PC-9 (cell line): ENCODE results near the gene SRPX. TPM values are rescaled to one million over a fixed set of nuclear protein-coding genes. Genes with fewer than 3 reads are reported as not detected.

ENCODE experiments used
- BruUV-seq: library from RNA; stranded (reverse); fragments of 400-500 nt; replicated peaks from 2 replicates; lab custom pipeline; 2021; lab: Mats Ljungman, UMichigan
- CTCF ChIA-PET: fragments of 300-600 bp; sonication (Branson Sonifier 250); formaldehyde crosslinking; loops from one replicate; lab custom pipeline; 2022; ENCODE audit warnings: antibody characterized with exemption; lab: Charles Lee
- POLR2A ChIA-PET: fragments of 300-600 bp; sonication (Branson Sonifier 250); formaldehyde crosslinking; loops from one replicate; lab custom pipeline; 2022; ENCODE audit warnings: antibody characterized with exemption; ENCODE audit not compliant: unreplicated experiment; lab: Charles Lee
- DNase-seq, 2 experiments: peaks; one replicate each; pipeline versions ENCODE4 v3.0.0 to v3.0.0-alpha.2; 2015 to 2022; ENCODE audit warnings: mixed read lengths in 1 of 2
- H2AFZ ChIP-seq: fragments of 200-600 bp; sonication (generic); 2 replicates; pipeline ENCODE4 v1.8.1; 2017; ENCODE audit warnings: antibody characterized with exemption
- H3F3A ChIP-seq: fragments of 200-600 bp; sonication (generic); 2 replicates; pipeline ENCODE4 v1.8.1; 2017; ENCODE audit warnings: antibody characterized with exemption, mild to moderate bottlenecking, low read depth; ENCODE audit not compliant: insufficient read depth
- H3K27ac ChIP-seq: fragments of 200-600 bp; sonication (generic); 2 replicates; pipeline ENCODE4 v1.6.1; 2016; ENCODE audit warnings: mixed run types
- H3K27me3 ChIP-seq: fragments of 200-600 bp; sonication (generic); 2 replicates; pipeline ENCODE4 v1.6.1; 2016; ENCODE audit warnings: low read depth, mixed run types; ENCODE audit not compliant: insufficient read depth
- H3K36me3 ChIP-seq: fragments of 200-600 bp; sonication (generic); 2 replicates; pipeline ENCODE4 v1.6.1; 2016; ENCODE audit warnings: low read depth, mixed run types
- H3K4me1 ChIP-seq: fragments of 200-600 bp; sonication (generic); replicated peaks from 2 replicates; pipeline ENCODE4 v1.6.1; 2016; ENCODE audit warnings: mixed run types; ENCODE audit not compliant: insufficient read depth
- H3K4me2 ChIP-seq: fragments of 200-600 bp; sonication (generic); 2 replicates; pipeline ENCODE4 v1.6.1; 2017; ENCODE audit warnings: mixed run types
- H3K4me3 ChIP-seq: fragments of 200-600 bp; sonication (generic); 2 replicates; pipeline ENCODE4 v1.6.1; 2016; ENCODE audit warnings: mixed run types
- H3K79me2 ChIP-seq: fragments of 200-600 bp; sonication (generic); 2 replicates; pipeline ENCODE4 v1.6.1; 2017; ENCODE audit warnings: low read depth, mixed run types
- H3K9me2 ChIP-seq: fragments of 200-600 bp; sonication (generic); 2 replicates; pipeline ENCODE4 v1.8.1; 2017; ENCODE audit warnings: mild to moderate bottlenecking; ENCODE audit not compliant: insufficient read depth
- H3K9me3 ChIP-seq: fragments of 200-600 bp; sonication (generic); 2 replicates; pipeline ENCODE4 v1.8.1; 2016; ENCODE audit warnings: low read depth; ENCODE audit not compliant: insufficient read depth
- H4K20me1 ChIP-seq: fragments of 200-600 bp; sonication (generic); 2 replicates; pipeline ENCODE4 v1.8.1; 2017; ENCODE audit not compliant: insufficient read depth
- CTCF ChIP-seq: fragments of 200-600 bp; sonication (generic); conservative IDR thresholded peaks from 2 replicates; pipeline ENCODE4 v1.6.1; 2017; ENCODE audit warnings: mixed run types, antibody characterized with exemption, mild to moderate bottlenecking, moderate library complexity
- EZH2 ChIP-seq: fragments of 200-600 bp; sonication (generic); IDR thresholded peaks from 2 replicates; pipeline ENCODE4 v1.8.0; 2017; ENCODE audit warnings: antibody characterized with exemption, low read depth
- intact Hi-C: fragments of 100-400 bp; cut with micrococcal nuclease; formaldehyde crosslinking; loops from one replicate; pipeline ENCODE4 v1.10.0; 2022; ENCODE audit not compliant: unreplicated experiment
- total RNA-seq: library from RNA; stranded (reverse); gene quantifications from 2 replicates; pipeline ENCODE4 v1.2.3, GENCODE V29; 2021

Gene SRPX
- total RNA-seq, 1 experiment from 2014 or later: not detected

DNA sequence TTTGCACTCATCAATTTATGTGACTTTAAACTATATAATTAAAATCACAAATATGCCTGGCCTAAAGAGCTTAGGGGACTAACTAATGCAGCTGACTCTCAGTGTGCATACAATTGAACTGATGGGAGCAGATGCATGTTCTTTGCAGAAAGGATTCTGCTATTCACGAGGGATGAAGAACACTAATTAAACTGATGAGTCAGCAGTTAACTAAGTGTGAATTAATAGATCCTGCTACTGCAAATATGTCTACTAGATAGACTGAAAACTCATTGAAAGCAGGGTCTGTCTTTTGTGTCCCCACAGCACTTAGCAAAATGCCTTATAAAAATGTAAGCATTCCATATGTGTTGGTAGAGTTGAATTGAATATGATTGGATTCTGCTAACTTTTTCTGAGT, 104.0 kb downstream of the SRPX start:
- Histone ChIP-seq H3K9me2 (no peaks in the 10 kb centered on the region), H3K4me2 (no peak overlapping the region), H3K27me3 (no peaks in the 10 kb centered on the region), H3K27ac (no peak overlapping the region), H3K79me2 (no peaks in the 10 kb centered on the region), H4K20me1 (no peaks in the 10 kb centered on the region), H3K9me3 (no peaks in the 10 kb centered on the region), H3K4me1 (no peaks in the 10 kb centered on the region), H3K36me3 (no peaks in the 10 kb centered on the region), H3F3A (no peaks in the 10 kb centered on the region), H3K4me3 (no peak overlapping the region), H2AFZ (no peak overlapping the region)
- no TSS peak for BruUV-seq
- intact Hi-C loops: no loop called here
- ChIA-PET CTCF (no interaction called here), POLR2A (no interaction called here)
- no peak for TF ChIP-seq EZH2
- no peak for DNase-seq

- H3K4me1 ChIP-seq: no peaks in the 10 kb centered on the region
- TF ChIP-seq EZH2: no peak
- no peak for TF ChIP-seq CTCF
- no peak overlapping the region for H3K27ac ChIP-seq
- no peaks in the 10 kb centered on the region for H3K9me2 ChIP-seq
- no peaks in the 10 kb centered on the region for H3K79me2 ChIP-seq
- intact Hi-C loops: no loop called here
- no peak overlapping the region for H2AFZ ChIP-seq
- POLR2A ChIA-PET: no interaction called here
- H3F3A ChIP-seq: no peaks in the 10 kb centered on the region
- no peak for DNase-seq
- H3K36me3 ChIP-seq: no peaks in the 10 kb centered on the region
- CTCF ChIA-PET: no interaction called here
- no peaks in the 10 kb centered on the region for H3K9me3 ChIP-seq
- BruUV-seq: no TSS peak
- H3K4me3 ChIP-seq: no peak overlapping the region
- H3K4me2 ChIP-seq: no peak overlapping the region
- H3K27me3 ChIP-seq: no peaks in the 10 kb centered on the region
- H4K20me1 ChIP-seq: no peaks in the 10 kb centered on the region
Observed at GRCh38 chrX:38112566-38112965, 108.1 kb downstream of the SRPX start.

- H3K4me3 ChIP-seq: no peak overlapping the region
- no TSS peak for BruUV-seq
- no peak overlapping the region for H3K4me2 ChIP-seq
- H4K20me1 ChIP-seq: no peaks in the 10 kb centered on the region
- no peak for DNase-seq
- no peak overlapping the region for H2AFZ ChIP-seq
- no peaks in the 10 kb centered on the region for H3K4me1 ChIP-seq
- no peak overlapping the region for H3K27ac ChIP-seq
- no peaks in the 10 kb centered on the region for H3K79me2 ChIP-seq
- H3K9me3 ChIP-seq: no peaks in the 10 kb centered on the region
- ChIA-PET POLR2A (no interaction called here), CTCF (no interaction called here)
- no peaks in the 10 kb centered on the region for H3K27me3 ChIP-seq
- no peaks in the 10 kb centered on the region for H3F3A ChIP-seq
- intact Hi-C loops: no loop called here
- TF ChIP-seq CTCF: no peak
- TF ChIP-seq EZH2: no peak
- no peaks in the 10 kb centered on the region for H3K36me3 ChIP-seq
- no peaks in the 10 kb centered on the region for H3K9me2 ChIP-seq
Observed at GRCh38 chrX:38111196-38111595, 109.5 kb downstream of the SRPX start.

DNA sequence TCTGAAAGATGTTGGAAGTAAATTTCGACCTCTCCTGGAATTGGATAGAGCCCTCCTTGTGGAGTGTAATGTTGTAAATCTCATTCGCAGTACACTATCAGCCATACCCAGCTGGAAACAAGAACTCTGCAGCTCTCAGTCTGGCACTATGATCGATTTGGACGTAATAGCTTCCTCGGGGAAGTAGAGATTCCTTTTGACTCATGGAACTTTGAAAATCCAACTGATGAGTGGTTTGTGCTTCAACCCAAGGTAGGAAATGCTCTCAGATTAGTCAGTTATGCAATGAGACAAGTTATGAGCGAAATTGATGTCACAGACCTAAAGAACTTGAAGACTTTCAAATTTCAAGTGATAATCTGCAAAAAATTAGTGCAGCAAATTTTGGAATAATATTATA, 110.4 kb downstream of the SRPX start:
- no peaks in the 10 kb centered on the region for H3K79me2 ChIP-seq
- intact Hi-C loops: no loop called here
- H3K27me3 ChIP-seq: no peaks in the 10 kb centered on the region
- TF ChIP-seq EZH2 (no peak), CTCF (no peak)
- DNase-seq: no peak
- no peaks in the 10 kb centered on the region for H4K20me1 ChIP-seq
- no peaks in the 10 kb centered on the region for H3K9me3 ChIP-seq
- H3K9me2 ChIP-seq: no peaks in the 10 kb centered on the region
- H3K4me1 ChIP-seq: no peaks in the 10 kb centered on the region
- no TSS peak for BruUV-seq
- H3K4me3 ChIP-seq: no peak overlapping the region
- ChIA-PET CTCF (no interaction called here), POLR2A (no interaction called here)
- no peak overlapping the region for H3K27ac ChIP-seq
- no peaks in the 10 kb centered on the region for H3F3A ChIP-seq
- no peak overlapping the region for H3K4me2 ChIP-seq
- H3K36me3 ChIP-seq: no peaks in the 10 kb centered on the region
- no peak overlapping the region for H2AFZ ChIP-seq
